ENCODE results near the gene SYDE2.
"Not testable (repeated sequence)": the region's sequence is repeated elsewhere in the genome, so short reads cannot be mapped to it uniquely, and the experiment has no call there.

GRCh38 chr1:85192129-85192528 lies 8.7 kb downstream of the SYDE2 start:
- not testable (repeated sequence) for TF ChIP-seq CTCF (IDR thresholded peaks at IDR 0.05; ENCODE audit: insufficient read depth, low read length); REST (IDR thresholded peaks at IDR 0.05; ENCODE audit: insufficient replicate concordance, low read depth); POLR2AphosphoS5 (IDR thresholded peaks at IDR 0.05; ENCODE audit: low read depth)

All from HL-60 (cell line).